ENCODE results near the gene SLC18B1. TPM values are rescaled to one million over a fixed set of nuclear protein-coding genes. Genes with fewer than 3 reads are reported as not detected.

The SLC18B1 gene
- polyA plus RNA-seq, 1 experiment, result 0.63 TPM

- no peak for DNase-seq (ENCODE audit: low read depth)
These were observed 13.9 kb upstream of the SLC18B1 start for GRCh38 chr6:132812255-132812732.

GRCh38 chr6:132811276-132811675 is 12.8 kb upstream of the SLC18B1 start:
- DNase-seq (ENCODE audit: low read depth), result no peak
- no peaks in the 10 kb centered on the region; the same call in 1 of the 2 replicates for H3K27me3 ChIP-seq (ENCODE audit: control insufficient read depth, insufficient read depth, low read length)
- H3K4me3 ChIP-seq (ENCODE audit: low read depth, low read length), result no peak overlapping the region
- ChIA-PET CTCF (interaction anchor here (5.3 kb wide), 1 partner anchor 12 kb away, joined by 36 read pairs; the partner anchor contains the start of gene SLC18B1), POLR2A (no interaction called here)
- H3K36me3 ChIP-seq (ENCODE audit: control insufficient read depth, insufficient read depth, low read length), result peaks cover 4% of the 10 kb centered on the region
- TF ChIP-seq CTCF (IDR thresholded peaks at IDR 0.05; ENCODE audit: insufficient read depth, low read depth, low read length), result no peak

More at GRCh38 chr6:132812255-132812732, 13.9 kb upstream of the SLC18B1 start:
- Histone ChIP-seq H3K36me3 (ENCODE audit: control insufficient read depth, insufficient read depth, low read length) (peaks cover 4% of the 10 kb centered on the region), H3K4me3 (ENCODE audit: low read depth, low read length) (peak overlapping the region; percentile 69), H3K27me3 (ENCODE audit: control insufficient read depth, insufficient read depth, low read length) (no peaks in the 10 kb centered on the region; the same call in 1 of the 2 replicates)
- ChIA-PET CTCF (interaction anchor here (0.5 to 5.3 kb wide), 4 partner anchors 13 to 154 kb away, joined by 3 to 36 read pairs (median 3); partner anchors contain the start of gene SLC18B1), POLR2A (interaction anchor here (0.6 kb wide), 1 partner anchor 532 kb away, joined by 3 read pairs; no protein-coding TSS in a partner anchor)
- TF ChIP-seq CTCF (IDR thresholded peaks at IDR 0.05; ENCODE audit: insufficient read depth, low read depth, low read length), result no peak

GRCh38 chr6:132805548-132805947 is 7.1 kb upstream of the SLC18B1 start:
- Histone ChIP-seq H3K36me3 (ENCODE audit: control insufficient read depth, insufficient read depth, low read length) (no peaks in the 10 kb centered on the region), H3K27me3 (ENCODE audit: control insufficient read depth, insufficient read depth, low read length) (peaks cover 1% of the 10 kb centered on the region), H3K4me3 (ENCODE audit: low read depth, low read length) (no peak overlapping the region)
- POLR2A ChIA-PET, result no interaction called here
- CTCF ChIA-PET, result no interaction called here
- DNase-seq (ENCODE audit: low read depth), result no peak
- TF ChIP-seq CTCF (IDR thresholded peaks at IDR 0.05; ENCODE audit: insufficient read depth, low read depth, low read length), result no peak

- no peak for DNase-seq (ENCODE audit: low read depth)
- ChIA-PET CTCF (interaction anchor here (0.8 kb wide), 1 partner anchor 26 kb away, joined by 3 read pairs; no protein-coding TSS in a partner anchor), POLR2A (interaction anchor here (0.9 kb wide), 1 partner anchor 10 kb away, joined by 3 read pairs; the partner anchor contains the start of gene RPS12)
- H3K36me3 ChIP-seq (ENCODE audit: control insufficient read depth, insufficient read depth, low read length), result no peaks in the 10 kb centered on the region
- no peak overlapping the region for H3K4me3 ChIP-seq (ENCODE audit: low read depth, low read length)
- peaks cover 1% of the 10 kb centered on the region for H3K27me3 ChIP-seq (ENCODE audit: control insufficient read depth, insufficient read depth, low read length)
- no peak for TF ChIP-seq CTCF (IDR thresholded peaks at IDR 0.05; ENCODE audit: insufficient read depth, low read depth, low read length)
These were observed 5.8 kb upstream of the SLC18B1 start for GRCh38 chr6:132804251-132804650.

GRCh38 chr6:132800656-132801055 is 2.2 kb upstream of the SLC18B1 start:
- TF ChIP-seq CTCF (IDR thresholded peaks at IDR 0.05; ENCODE audit: insufficient read depth, low read depth, low read length), result no peak
- CTCF ChIA-PET, result interaction anchor here (0.6 to 4.0 kb wide), 5 partner anchors 10 to 856 kb away, joined by 3 to 36 read pairs (median 3); no protein-coding TSS in a partner anchor
- Histone ChIP-seq H3K4me3 (ENCODE audit: low read depth, low read length) (no peak overlapping the region), H3K27me3 (ENCODE audit: control insufficient read depth, insufficient read depth, low read length) (peaks cover 1% of the 10 kb centered on the region; the same call in 1 of the 2 replicates), H3K36me3 (ENCODE audit: control insufficient read depth, insufficient read depth, low read length) (no peaks in the 10 kb centered on the region)
- POLR2A ChIA-PET, result no interaction called here
- no peak for DNase-seq (ENCODE audit: low read depth)

Data from BJ (cell line).